ENCODE measurements around the gene DDR1. TPM values are rescaled to one million over a fixed set of nuclear protein-coding genes. Genes with fewer than 3 reads are reported as not detected.

DDR1 gene
- total RNA-seq, 1 experiment from 2014 or later, result 108 TPM

DNA sequence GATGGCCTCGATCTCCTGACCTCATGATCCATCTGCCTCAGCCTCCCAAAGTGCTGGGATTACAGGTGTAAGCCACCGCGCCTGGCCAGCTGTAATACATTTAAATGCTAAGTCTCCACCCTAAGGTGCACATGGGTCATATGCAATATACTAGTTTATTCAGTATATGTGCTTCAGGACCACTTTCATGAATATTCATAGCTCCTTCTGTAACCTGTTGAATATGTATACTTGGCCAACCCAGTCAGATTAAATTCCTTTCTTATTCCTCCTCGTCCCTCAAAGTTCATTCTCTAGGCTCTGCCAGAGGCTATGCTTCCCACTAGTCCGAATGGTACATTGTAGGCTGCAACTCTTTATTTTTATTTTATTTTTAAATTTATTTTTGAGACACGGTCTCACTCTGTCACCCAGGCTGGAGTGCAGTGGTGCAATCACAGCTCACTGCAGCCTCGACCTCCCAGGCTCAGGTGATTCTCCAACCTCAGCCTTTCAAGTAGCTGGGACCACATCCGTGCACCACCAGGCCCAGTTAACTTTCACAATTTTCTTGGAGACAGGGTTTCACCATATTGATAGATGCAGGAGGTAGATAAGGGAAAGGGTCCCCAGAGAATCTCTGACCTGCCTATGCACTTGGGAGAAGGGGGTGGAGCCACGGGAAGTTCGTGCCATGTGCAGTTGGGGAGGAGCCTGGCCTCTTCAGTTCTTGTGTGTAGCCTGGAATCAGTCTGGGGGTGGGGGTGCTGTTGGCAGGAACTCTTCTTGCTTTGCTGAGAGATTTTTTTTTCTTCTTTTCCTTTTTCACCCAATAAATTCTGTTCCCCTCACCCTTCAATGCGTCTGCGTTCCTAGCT is 41.3 kb upstream of the DDR1 start:
- intact Hi-C loops (cut with micrococcal nuclease), result no loop called here
- DNase-seq, result no peak
- no peak overlapping the region for H3K4me2 ChIP-seq (ENCODE audit: low read length)
- no peak overlapping the region for H3K27ac ChIP-seq (ENCODE audit: low read length)
- H3K4me1 ChIP-seq (ENCODE audit: insufficient read depth, low read length), result no peaks in the 10 kb centered on the region
- no peaks in the 10 kb centered on the region for H3K9me3 ChIP-seq (ENCODE audit: low read length)
- H3K9me2 ChIP-seq (replicated peaks; ENCODE audit: low read length), result no peaks in the 10 kb centered on the region
- H4K20me1 ChIP-seq (ENCODE audit: low read length), result no peaks in the 10 kb centered on the region
- no peak overlapping the region for H3K9ac ChIP-seq (ENCODE audit: low read length)
- no peaks in the 10 kb centered on the region for H3F3A ChIP-seq (ENCODE audit: low read length, unreplicated experiment)
- H2AFZ ChIP-seq (ENCODE audit: low read length), result no peak overlapping the region
- H3K27me3 ChIP-seq (ENCODE audit: low read length), result no peaks in the 10 kb centered on the region
- ChIA-PET CTCF (no interaction called here), POLR2A (ENCODE audit: unreplicated experiment) (no interaction called here)
- no peaks in the 10 kb centered on the region for H3K36me3 ChIP-seq (ENCODE audit: low read depth, low read length)
- TF ChIP-seq EZH2phosphoT487 (IDR thresholded peaks at IDR 0.05; ENCODE audit: borderline replicate concordance, low read length) (no peak), EZH2 (IDR thresholded peaks at IDR 0.05; ENCODE audit: low read length, unreplicated experiment) (no peak)
- TF ChIP-seq, protein P1, sequence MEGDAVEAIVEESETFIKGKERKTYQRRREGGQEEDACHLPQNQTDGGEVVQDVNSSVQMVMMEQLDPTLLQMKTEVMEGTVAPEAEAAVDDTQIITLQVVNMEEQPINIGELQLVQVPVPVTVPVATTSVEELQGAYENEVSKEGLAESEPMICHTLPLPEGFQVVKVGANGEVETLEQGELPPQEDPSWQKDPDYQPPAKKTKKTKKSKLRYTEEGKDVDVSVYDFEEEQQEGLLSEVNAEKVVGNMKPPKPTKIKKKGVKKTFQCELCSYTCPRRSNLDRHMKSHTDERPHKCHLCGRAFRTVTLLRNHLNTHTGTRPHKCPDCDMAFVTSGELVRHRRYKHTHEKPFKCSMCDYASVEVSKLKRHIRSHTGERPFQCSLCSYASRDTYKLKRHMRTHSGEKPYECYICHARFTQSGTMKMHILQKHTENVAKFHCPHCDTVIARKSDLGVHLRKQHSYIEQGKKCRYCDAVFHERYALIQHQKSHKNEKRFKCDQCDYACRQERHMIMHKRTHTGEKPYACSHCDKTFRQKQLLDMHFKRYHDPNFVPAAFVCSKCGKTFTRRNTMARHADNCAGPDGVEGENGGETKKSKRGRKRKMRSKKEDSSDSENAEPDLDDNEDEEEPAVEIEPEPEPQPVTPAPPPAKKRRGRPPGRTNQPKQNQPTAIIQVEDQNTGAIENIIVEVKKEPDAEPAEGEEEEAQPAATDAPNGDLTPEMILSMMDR (conservative IDR thresholded peaks at IDR 0.05; ENCODE audit: low read depth, low read length), result no peak
- H3K4me3 ChIP-seq (ENCODE audit: low read length), result no peak overlapping the region
- no peaks in the 10 kb centered on the region for H3K79me2 ChIP-seq (ENCODE audit: low read length)
- ATAC-seq, result no peak
- BruUV-seq (replicated peaks), result no TSS peak

DNA sequence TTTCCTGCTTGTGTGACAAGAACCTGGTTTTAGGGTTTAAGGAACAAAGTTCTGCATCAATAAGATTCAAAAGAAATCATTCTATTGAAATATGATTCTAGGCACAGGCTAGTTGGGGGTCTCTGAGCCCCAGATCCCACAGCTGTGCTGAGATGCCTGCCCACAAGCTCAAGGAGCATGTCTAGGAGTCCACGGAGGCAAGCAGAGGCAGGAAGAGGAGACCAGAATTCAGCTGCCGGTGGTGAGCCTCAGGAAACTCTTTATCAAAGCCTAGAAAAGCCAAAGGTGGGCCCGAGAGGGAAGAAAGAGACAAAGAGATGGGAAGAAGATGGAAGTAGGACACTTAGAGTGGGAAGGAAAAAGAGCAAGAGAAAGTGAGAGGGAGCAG is 40.7 kb upstream of the DDR1 start:
- no peak overlapping the region for H3K9ac ChIP-seq (ENCODE audit: low read length)
- no peaks in the 10 kb centered on the region for H3K9me2 ChIP-seq (replicated peaks; ENCODE audit: low read length)
- ChIA-PET POLR2A (ENCODE audit: unreplicated experiment) (no interaction called here), CTCF (no interaction called here)
- no peak overlapping the region for H3K27ac ChIP-seq (ENCODE audit: low read length)
- ATAC-seq, result no peak
- no peak overlapping the region for H3K4me3 ChIP-seq (ENCODE audit: low read length)
- DNase-seq, result no peak
- H3F3A ChIP-seq (ENCODE audit: low read length, unreplicated experiment), result no peaks in the 10 kb centered on the region
- H3K9me3 ChIP-seq (ENCODE audit: low read length), result no peaks in the 10 kb centered on the region
- no peaks in the 10 kb centered on the region for H4K20me1 ChIP-seq (ENCODE audit: low read length)
- intact Hi-C loops (cut with micrococcal nuclease), result no loop called here
- TF ChIP-seq EZH2 (IDR thresholded peaks at IDR 0.05; ENCODE audit: low read length, unreplicated experiment) (no peak), EZH2phosphoT487 (IDR thresholded peaks at IDR 0.05; ENCODE audit: borderline replicate concordance, low read length) (no peak)
- TF ChIP-seq, protein P1 (conservative IDR thresholded peaks at IDR 0.05; ENCODE audit: low read depth, low read length), result no peak
- H3K4me2 ChIP-seq (ENCODE audit: low read length), result no peak overlapping the region
- no peaks in the 10 kb centered on the region for H3K4me1 ChIP-seq (ENCODE audit: insufficient read depth, low read length)
- H3K27me3 ChIP-seq (ENCODE audit: low read length), result no peaks in the 10 kb centered on the region
- no peaks in the 10 kb centered on the region for H3K36me3 ChIP-seq (ENCODE audit: low read depth, low read length)
- no TSS peak for BruUV-seq (replicated peaks)
- no peak overlapping the region for H2AFZ ChIP-seq (ENCODE audit: low read length)
- H3K79me2 ChIP-seq (ENCODE audit: low read length), result no peaks in the 10 kb centered on the region

DNA sequence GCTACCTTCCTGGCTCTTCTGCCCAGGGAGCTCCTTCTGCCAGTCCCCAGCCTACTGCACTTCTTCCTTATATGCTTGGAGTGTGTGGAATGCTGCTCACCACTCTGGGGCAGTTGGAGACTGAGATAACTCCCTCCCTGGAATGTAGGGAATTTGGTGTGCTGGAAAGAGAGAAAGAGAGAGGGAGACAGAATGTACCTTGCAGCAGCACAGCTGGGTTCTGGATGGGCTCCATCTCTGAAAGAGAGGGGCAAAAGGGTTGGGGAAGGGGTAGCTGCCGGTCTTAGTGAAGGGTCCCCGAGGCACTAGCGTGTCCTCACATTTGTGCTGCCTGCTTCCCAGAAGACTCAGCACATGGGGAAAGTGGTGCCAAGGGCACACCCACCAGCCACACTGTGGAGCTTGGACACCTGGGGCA is 40.2 kb upstream of the DDR1 start:
- H3K79me2 ChIP-seq (ENCODE audit: low read length), result no peaks in the 10 kb centered on the region
- TF ChIP-seq, protein P1 (conservative IDR thresholded peaks at IDR 0.05; ENCODE audit: low read depth, low read length), result no peak
- no peak for TF ChIP-seq EZH2 (IDR thresholded peaks at IDR 0.05; ENCODE audit: low read length, unreplicated experiment)
- no peak overlapping the region for H3K9ac ChIP-seq (ENCODE audit: low read length)
- no peaks in the 10 kb centered on the region for H3K27me3 ChIP-seq (ENCODE audit: low read length)
- no peaks in the 10 kb centered on the region for H3K36me3 ChIP-seq (ENCODE audit: low read depth, low read length)
- no peak for ATAC-seq
- intact Hi-C loops (cut with micrococcal nuclease), result no loop called here
- no peaks in the 10 kb centered on the region for H3K4me1 ChIP-seq (ENCODE audit: insufficient read depth, low read length)
- no peaks in the 10 kb centered on the region for H3K9me3 ChIP-seq (ENCODE audit: low read length)
- DNase-seq, result no peak
- H3K9me2 ChIP-seq (replicated peaks; ENCODE audit: low read length), result no peaks in the 10 kb centered on the region
- H3K4me2 ChIP-seq (ENCODE audit: low read length), result no peak overlapping the region
- H3K27ac ChIP-seq (ENCODE audit: low read length), result no peak overlapping the region
- no TSS peak for BruUV-seq (replicated peaks)
- CTCF ChIA-PET, result no interaction called here
- H2AFZ ChIP-seq (ENCODE audit: low read length), result no peak overlapping the region
- POLR2A ChIA-PET (ENCODE audit: unreplicated experiment), result no interaction called here
- H4K20me1 ChIP-seq (ENCODE audit: low read length), result no peaks in the 10 kb centered on the region
- no peak overlapping the region for H3K4me3 ChIP-seq (ENCODE audit: low read length)
- no peaks in the 10 kb centered on the region for H3F3A ChIP-seq (ENCODE audit: low read length, unreplicated experiment)

All from PC-3 (cell line).